Natural killer cell (primary cell): ENCODE results near the gene BRCA2. TPM values are rescaled to one million over a fixed set of nuclear protein-coding genes. Genes with fewer than 3 reads are reported as not detected.

Experiments
- ATAC-seq, 3 donors: fragments of 150-1000 bp in 2 of 3; fragments of 200-7000 bp in 1 of 3; cut with Tn5 transposase; 1 replicate in 1 of 3; 2 replicates in 2 of 3; pipeline ENCODE4 v1.10.0; 2021; ENCODE audit warnings: mild to moderate bottlenecking in 2 of 3, moderate library complexity in 2 of 3
- DNase-seq, 2 donors: peaks; one replicate each; pipeline versions ENCODE4 v3.0.0 to v3.0.0-alpha.2; 2013 to 2021; ENCODE audit warnings: mixed read lengths in 1 of 2
- H3K27ac ChIP-seq: one replicate; pipeline ENCODE4 v1.5.1; 2013; ENCODE audit warnings: mild to moderate bottlenecking, low read length
- H3K27me3 ChIP-seq: one replicate; pipeline ENCODE4 v1.6.1; 2013; ENCODE audit warnings: low read length; ENCODE audit not compliant: control insufficient read depth, insufficient read depth
- H3K36me3 ChIP-seq: one replicate; pipeline ENCODE4 v1.6.1; 2013; ENCODE audit warnings: low read length; ENCODE audit not compliant: control insufficient read depth, insufficient read depth
- H3K4me1 ChIP-seq: one replicate; pipeline ENCODE4 v1.6.1; 2013; ENCODE audit warnings: low read length; ENCODE audit not compliant: control insufficient read depth, insufficient read depth
- H3K4me3 ChIP-seq: one replicate; pipeline ENCODE4 v1.5.1; 2013; ENCODE audit warnings: low read length
- H3K9me3 ChIP-seq: one replicate; pipeline ENCODE4 v1.6.1; 2013; ENCODE audit warnings: low read length; ENCODE audit not compliant: control insufficient read depth, insufficient read depth
- H3K27ac Mint-ChIP-seq, 2 donors: one replicate each; pipeline ENCODE4 v1.8.0; 2022; ENCODE audit warnings: mild to moderate bottlenecking in 2 of 2, mixed read lengths in 2 of 2, moderate library complexity in 1 of 2
- H3K27me3 Mint-ChIP-seq, 2 donors: one replicate each; pipeline ENCODE4 v1.8.0; 2022; ENCODE audit warnings: low read depth in 2 of 2, mixed read lengths in 2 of 2
- H3K36me3 Mint-ChIP-seq: one replicate; pipeline ENCODE4 v1.8.0; 2022; ENCODE audit warnings: mixed read lengths
- H3K4me1 Mint-ChIP-seq, 2 donors: one replicate each; pipeline ENCODE4 v1.8.0; 2022; ENCODE audit warnings: mixed read lengths in 2 of 2
- H3K4me3 Mint-ChIP-seq: one replicate; pipeline ENCODE4 v1.8.0; 2022; ENCODE audit warnings: mild to moderate bottlenecking, moderate library complexity, mixed read lengths
- H3K9me3 Mint-ChIP-seq, 2 donors: one replicate each; pipeline ENCODE4 v1.8.0; 2022; ENCODE audit warnings: mixed read lengths in 2 of 2
- CTCF ChIP-seq: fragments of 200-600 bp; IDR thresholded peaks from one replicate; pipeline ENCODE4 v1.8.0; 2022; ENCODE audit warnings: antibody characterized with exemption
- WGBS: methylation state at CpG from one replicate; pipeline ENCODE4 v1.1.7; 2013; ENCODE audit warnings: missing lambda C conversion rate; ENCODE audit not compliant: insufficient coverage; 5-methylcytosine and 5-hydroxymethylcytosine counted together
- intact Hi-C: fragments of 100-400 bp; cut with micrococcal nuclease; formaldehyde crosslinking; loops from one replicate; pipeline ENCODE4 v1.14.2; 2022
- total RNA-seq, 4 donors: library from RNA; stranded (reverse); fragments of 120-200 nt in 1 of 4; gene quantifications; one replicate each; pipeline versions ENCODE4 v1.2.3 to v1.2.4, GENCODE V29; 2013 to 2022

Gene BRCA2
- total RNA-seq, 3 donors from 2014 or later (not counting 1 experiment from before 2014, with no cell fraction given): 3.6 to 4.3 (median 3.6) TPM

GRCh38 chr13:32385410-32385809 is 70.1 kb downstream of the BRCA2 start:
- Histone ChIP-seq H3K27ac (no peak overlapping the region), H3K36me3 (no peaks in the 10 kb centered on the region), H3K4me3 (no peak overlapping the region), H3K4me1 (peaks cover 4% of the 10 kb centered on the region), H3K9me3 (no peaks in the 10 kb centered on the region), H3K27me3 (no peaks in the 10 kb centered on the region)
- TF ChIP-seq CTCF: no peak
- ATAC-seq: no peak
- Mint-ChIP-seq H3K36me3 (no peaks in the 10 kb centered on the region), H3K27me3 (no peaks in the 10 kb centered on the region), H3K9me3 (no peaks in the 10 kb centered on the region), H3K4me1 (peaks cover 12 to 14% of the 10 kb centered on the region in 2 donors), H3K4me3 (no peak overlapping the region), H3K27ac (no peak overlapping the region)
- intact Hi-C loops: loop anchor here (5.0 to 10.0 kb wide), 2 partner anchors 42 to 259 kb away; partner anchors contain the start of gene N4BP2L1
- peak in 1 of 2 donors; percentile 7 for DNase-seq

- WGBS: 12% methylated on average over 4 of the region's 4 CpGs
Observed at GRCh38 chr13:32390048-32390447, 74.7 kb downstream of the BRCA2 start.

GRCh38 chr13:32390484-32390883 is 75.2 kb downstream of the BRCA2 start:
- Histone ChIP-seq H3K27me3 (no peaks in the 10 kb centered on the region), H3K9me3 (no peaks in the 10 kb centered on the region), H3K4me1 (peaks cover 7% of the 10 kb centered on the region), H3K36me3 (no peaks in the 10 kb centered on the region), H3K27ac (no peak overlapping the region), H3K4me3 (no peak overlapping the region)
- Mint-ChIP-seq H3K27me3 (no peaks in the 10 kb centered on the region), H3K9me3 (no peaks in the 10 kb centered on the region), H3K4me3 (peak overlapping the region; percentile 15), H3K36me3 (no peaks in the 10 kb centered on the region), H3K27ac (peak overlapping the region; percentile 56 to 60), H3K4me1 (peaks cover 17 to 21% of the 10 kb centered on the region in 2 donors)
- intact Hi-C loops: no loop called here
- no peak for TF ChIP-seq CTCF
- no peak for DNase-seq
- 77% methylated on average over 1 of the region's 1 CpG for WGBS
- peak in 2 of 3 donors; percentile 13 to 21 for ATAC-seq

More at GRCh38 chr13:32390048-32390447, 74.7 kb downstream of the BRCA2 start:
- ATAC-seq (peak; percentile 78 to 98 (median 96)), DNase-seq (peak in 1 of 2 donors; percentile 54)
- intact Hi-C loops: no loop called here
- Histone ChIP-seq H3K27ac (no peak overlapping the region), H3K36me3 (no peaks in the 10 kb centered on the region), H3K27me3 (no peaks in the 10 kb centered on the region), H3K4me1 (peaks cover 7% of the 10 kb centered on the region), H3K4me3 (no peak overlapping the region), H3K9me3 (no peaks in the 10 kb centered on the region)
- H3K36me3 Mint-ChIP-seq: no peaks in the 10 kb centered on the region
- peak overlapping the region; percentile 45 for H3K4me3 Mint-ChIP-seq
- TF ChIP-seq CTCF: no peak
- H3K9me3 Mint-ChIP-seq: no peaks in the 10 kb centered on the region
- peak overlapping the region; percentile 56 to 60 for H3K27ac Mint-ChIP-seq
- no peaks in the 10 kb centered on the region for H3K27me3 Mint-ChIP-seq
- H3K4me1 Mint-ChIP-seq: peaks cover 17 to 21% of the 10 kb centered on the region in 2 donors

- no peak for TF ChIP-seq CTCF
- no peaks in the 10 kb centered on the region for H3K9me3 ChIP-seq
- intact Hi-C loops: no loop called here
- no peaks in the 10 kb centered on the region for H3K27me3 ChIP-seq
- H3K4me3 ChIP-seq: no peak overlapping the region
- DNase-seq (no peak), ATAC-seq (no peak)
- no peaks in the 10 kb centered on the region for H3K9me3 Mint-ChIP-seq
- no peaks in the 10 kb centered on the region for H3K36me3 Mint-ChIP-seq
- peaks cover 17 to 21% of the 10 kb centered on the region in 2 donors for H3K4me1 Mint-ChIP-seq
- H3K36me3 ChIP-seq: no peaks in the 10 kb centered on the region
- 86% methylated on average over 4 of the region's 4 CpGs for WGBS
- no peak overlapping the region for H3K27ac ChIP-seq
- no peak overlapping the region for H3K4me3 Mint-ChIP-seq
- H3K27ac Mint-ChIP-seq: peak overlapping the region; percentile 56 to 60
- peaks cover 7% of the 10 kb centered on the region for H3K4me1 ChIP-seq
- no peaks in the 10 kb centered on the region for H3K27me3 Mint-ChIP-seq
Observed at GRCh38 chr13:32391101-32391619, 75.9 kb downstream of the BRCA2 start.
